ENCODE data around the gene ELP4. TPM values are rescaled to one million over a fixed set of nuclear protein-coding genes. Genes with fewer than 3 reads are reported as not detected.

ELP4 gene
- total and polyA plus RNA-seq, 2 experiments from 2014 or later, result 16.2 to 20.1 TPM

DNA sequence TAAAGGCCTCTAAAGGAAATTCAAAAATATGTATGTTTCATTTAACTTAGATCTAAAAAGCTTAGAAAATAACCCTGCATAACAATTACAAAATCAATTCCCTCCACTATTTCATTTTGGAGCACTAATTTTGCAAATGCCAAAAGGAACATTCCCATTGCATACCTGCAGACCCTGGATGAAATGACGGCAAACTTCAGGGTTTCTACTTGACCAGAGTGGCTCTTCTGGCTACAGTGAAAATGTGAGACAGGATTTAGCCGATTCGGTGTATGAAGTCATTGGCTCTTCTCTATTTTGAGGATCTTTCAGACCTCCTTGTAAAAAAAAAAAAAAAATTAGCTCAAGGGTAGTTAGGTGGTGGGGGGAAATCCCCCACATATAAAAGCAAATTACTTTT, 257.5 kb downstream of the ELP4 start:
- Histone ChIP-seq H3K9me2 (ENCODE audit: insufficient read depth) (no peaks in the 10 kb centered on the region), H4K20me1 (ENCODE audit: insufficient read depth) (no peaks in the 10 kb centered on the region), H3K27ac (no peak overlapping the region), H2AFZ (no peak overlapping the region), H3K4me1 (ENCODE audit: insufficient read depth) (no peaks in the 10 kb centered on the region), H3K36me3 (ENCODE audit: low read depth) (no peaks in the 10 kb centered on the region), H3K9me3 (ENCODE audit: low read depth) (no peaks in the 10 kb centered on the region), H3K9ac (no peak overlapping the region), H3K79me2 (ENCODE audit: insufficient read depth) (no peaks in the 10 kb centered on the region), H3K4me3 (no peak overlapping the region), H3K4me2 (ENCODE audit: unreplicated experiment) (no peak overlapping the region), H3F3A (ENCODE audit: insufficient read depth) (no peaks in the 10 kb centered on the region), H3K27me3 (replicated peaks; ENCODE audit: insufficient read depth) (no peaks in the 10 kb centered on the region)
- in situ Hi-C loops (cut with MboI), result no loop called here
- 95 to 97% methylated on average over 3 of the region's 3 CpGs for WGBS, 2 experiments (ENCODE audit: low coverage in 1 of 2, low lambda C conversion rate in 2 of 2, missing lambda C conversion rate in 2 of 2)
- TF ChIP-seq EZH2 (IDR thresholded peaks at IDR 0.05; ENCODE audit: insufficient read depth, poor library complexity, severe bottlenecking), result no peak
- TF ChIP-seq EZH2phosphoT487 (IDR thresholded peaks at IDR 0.05; ENCODE audit: insufficient read depth, low read depth), result no peak
- no peak for DNase-seq

DNA sequence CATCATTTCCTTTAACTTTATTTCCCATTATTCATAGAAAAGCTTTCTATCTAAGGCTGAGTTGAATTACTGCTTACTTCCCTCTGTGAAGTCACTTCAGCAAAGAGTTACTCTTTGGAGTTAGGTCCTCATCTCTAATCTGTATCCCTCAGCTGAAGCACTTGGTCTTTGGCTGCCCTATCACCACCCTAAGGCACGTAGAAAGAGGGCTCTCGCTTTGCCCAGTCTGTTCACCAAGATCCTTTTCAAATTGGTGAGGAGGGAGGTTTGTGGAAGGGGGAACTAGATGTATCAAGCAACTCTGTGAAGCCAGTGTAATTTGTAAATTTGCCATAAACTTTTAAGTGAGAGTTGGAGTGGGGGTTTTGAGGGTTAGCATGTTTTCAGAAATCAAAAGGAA, 258.1 kb downstream of the ELP4 start:
- H3K9me3 ChIP-seq (ENCODE audit: low read depth), result no peaks in the 10 kb centered on the region
- H3F3A ChIP-seq (ENCODE audit: insufficient read depth), result no peaks in the 10 kb centered on the region
- no peaks in the 10 kb centered on the region for H3K79me2 ChIP-seq (ENCODE audit: insufficient read depth)
- in situ Hi-C loops (cut with MboI), result no loop called here
- TF ChIP-seq EZH2phosphoT487 (IDR thresholded peaks at IDR 0.05; ENCODE audit: insufficient read depth, low read depth) (no peak), EZH2 (IDR thresholded peaks at IDR 0.05; ENCODE audit: insufficient read depth, poor library complexity, severe bottlenecking) (no peak)
- no peak overlapping the region for H3K4me3 ChIP-seq
- no peak for DNase-seq
- no peak overlapping the region for H3K4me2 ChIP-seq (ENCODE audit: unreplicated experiment)
- no peak overlapping the region for H3K9ac ChIP-seq
- no peaks in the 10 kb centered on the region for H3K27me3 ChIP-seq (replicated peaks; ENCODE audit: insufficient read depth)
- no peaks in the 10 kb centered on the region for H3K36me3 ChIP-seq (ENCODE audit: low read depth)
- no peak overlapping the region for H2AFZ ChIP-seq
- 96 to 100% methylated on average over 2 of the region's 2 CpGs for WGBS, 2 experiments (ENCODE audit: low coverage in 1 of 2, low lambda C conversion rate in 2 of 2, missing lambda C conversion rate in 2 of 2)
- H3K9me2 ChIP-seq (ENCODE audit: insufficient read depth), result no peaks in the 10 kb centered on the region
- H4K20me1 ChIP-seq (ENCODE audit: insufficient read depth), result no peaks in the 10 kb centered on the region
- H3K27ac ChIP-seq, result no peak overlapping the region
- H3K4me1 ChIP-seq (ENCODE audit: insufficient read depth), result no peaks in the 10 kb centered on the region

DNA sequence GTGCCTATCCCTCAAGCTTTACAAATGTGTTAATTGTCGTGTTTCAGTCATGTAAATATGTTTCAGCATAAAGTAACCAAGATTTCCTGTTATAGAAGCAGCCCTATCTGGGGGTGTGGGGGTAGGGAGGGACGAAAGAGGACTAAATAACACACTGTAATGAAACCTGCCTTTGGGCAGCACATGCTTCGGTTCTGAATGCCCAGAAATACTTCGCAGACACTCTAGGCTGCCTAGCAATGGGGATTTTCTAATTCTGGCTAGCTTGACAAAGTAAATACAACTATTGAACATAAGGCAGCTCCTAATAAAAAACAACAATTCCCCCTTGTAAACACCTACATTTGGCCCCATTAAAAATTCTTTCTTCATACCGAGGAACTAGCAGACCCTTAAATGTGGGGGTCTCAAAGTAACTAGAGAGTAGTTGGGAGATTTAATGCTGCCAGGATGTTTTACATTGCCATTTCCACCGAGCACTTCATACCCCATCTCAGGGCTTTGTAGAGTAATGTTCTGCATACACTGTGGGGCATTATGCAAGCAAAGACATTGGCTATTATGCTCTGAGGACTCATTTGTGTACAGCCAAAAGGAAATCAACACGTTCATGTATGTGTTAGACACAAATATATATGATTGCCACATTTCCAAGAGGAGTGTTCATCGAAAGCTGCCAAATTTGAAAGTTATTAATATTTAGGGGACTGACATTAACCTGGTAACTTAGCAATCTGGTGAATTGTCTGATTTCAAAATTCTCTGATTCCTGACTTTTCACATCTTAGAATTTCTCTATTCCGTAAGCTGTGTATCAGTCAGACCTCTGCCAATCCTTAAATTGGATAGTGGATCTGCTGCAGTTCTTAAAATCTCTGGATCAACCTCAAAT, 259.4 kb downstream of the ELP4 start:
- Histone ChIP-seq H3K4me1 (ENCODE audit: insufficient read depth) (no peaks in the 10 kb centered on the region), H3F3A (ENCODE audit: insufficient read depth) (no peaks in the 10 kb centered on the region), H3K9ac (no peak overlapping the region), H3K79me2 (ENCODE audit: insufficient read depth) (no peaks in the 10 kb centered on the region), H2AFZ (no peak overlapping the region), H4K20me1 (ENCODE audit: insufficient read depth) (no peaks in the 10 kb centered on the region), H3K36me3 (ENCODE audit: low read depth) (no peaks in the 10 kb centered on the region), H3K4me3 (no peak overlapping the region), H3K27ac (no peak overlapping the region), H3K9me2 (ENCODE audit: insufficient read depth) (no peaks in the 10 kb centered on the region), H3K9me3 (ENCODE audit: low read depth) (no peaks in the 10 kb centered on the region), H3K27me3 (replicated peaks; ENCODE audit: insufficient read depth) (no peaks in the 10 kb centered on the region), H3K4me2 (ENCODE audit: unreplicated experiment) (no peak overlapping the region)
- DNase-seq, result no peak
- no peak for TF ChIP-seq EZH2 (IDR thresholded peaks at IDR 0.05; ENCODE audit: insufficient read depth, poor library complexity, severe bottlenecking)
- in situ Hi-C loops (cut with MboI), result no loop called here
- 92 to 94% methylated on average over 9 of the region's 9 CpGs for WGBS, 2 experiments (ENCODE audit: low coverage in 1 of 2, low lambda C conversion rate in 2 of 2, missing lambda C conversion rate in 2 of 2)

DNA sequence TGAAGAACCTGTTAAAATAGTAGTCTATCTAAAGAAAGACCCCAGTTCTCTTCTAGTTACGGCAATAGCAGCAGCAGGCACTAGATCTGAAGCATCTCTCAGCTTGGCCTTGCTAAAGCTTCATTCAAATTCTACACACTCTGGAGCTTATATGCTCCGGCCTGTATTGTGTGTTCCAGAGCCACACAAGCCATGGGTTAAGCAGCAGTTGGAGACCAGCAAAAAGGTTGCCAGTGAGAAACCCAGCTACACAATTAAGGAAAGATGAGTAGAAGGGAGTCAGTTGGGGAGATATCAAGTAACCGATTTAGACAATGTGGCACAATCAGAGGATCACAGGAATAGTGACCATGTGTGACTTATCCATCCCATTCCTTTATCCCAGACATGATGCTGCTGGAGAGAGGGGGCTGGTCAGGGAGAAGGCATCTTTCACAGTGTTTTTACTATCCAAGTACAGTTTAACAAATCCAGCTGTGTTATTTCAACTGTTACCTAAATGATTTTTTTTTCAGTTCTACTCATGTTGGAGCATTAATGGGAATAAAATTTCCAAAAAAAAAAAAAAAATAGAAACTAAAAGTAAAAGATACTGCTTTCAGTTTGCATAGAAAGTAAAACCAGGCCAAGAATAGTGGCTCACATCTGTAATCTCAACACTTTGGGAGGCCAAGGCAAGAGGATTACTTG, 260.6 kb downstream of the ELP4 start:
- H3F3A ChIP-seq (ENCODE audit: insufficient read depth), result no peaks in the 10 kb centered on the region
- H3K4me1 ChIP-seq (ENCODE audit: insufficient read depth), result no peaks in the 10 kb centered on the region
- no peaks in the 10 kb centered on the region for H3K9me3 ChIP-seq (ENCODE audit: low read depth)
- no peaks in the 10 kb centered on the region for H3K36me3 ChIP-seq (ENCODE audit: low read depth)
- no peak for DNase-seq
- H3K27me3 ChIP-seq (replicated peaks; ENCODE audit: insufficient read depth), result no peaks in the 10 kb centered on the region
- H3K9me2 ChIP-seq (ENCODE audit: insufficient read depth), result no peaks in the 10 kb centered on the region
- H4K20me1 ChIP-seq (ENCODE audit: insufficient read depth), result no peaks in the 10 kb centered on the region
- no peak overlapping the region for H2AFZ ChIP-seq
- no peaks in the 10 kb centered on the region for H3K79me2 ChIP-seq (ENCODE audit: insufficient read depth)
- H3K9ac ChIP-seq, result no peak overlapping the region
- in situ Hi-C loops (cut with MboI), result no loop called here
- H3K27ac ChIP-seq, result no peak overlapping the region
- no peak for TF ChIP-seq EZH2phosphoT487 (IDR thresholded peaks at IDR 0.05; ENCODE audit: insufficient read depth, low read depth)
- TF ChIP-seq EZH2 (IDR thresholded peaks at IDR 0.05; ENCODE audit: insufficient read depth, poor library complexity, severe bottlenecking), result no peak
- no peak overlapping the region for H3K4me3 ChIP-seq
- WGBS, 2 experiments (ENCODE audit: low coverage in 1 of 2, low lambda C conversion rate in 2 of 2, missing lambda C conversion rate in 2 of 2), result 94 to 95% methylated on average over 3 of the region's 3 CpGs
- H3K4me2 ChIP-seq (ENCODE audit: unreplicated experiment), result no peak overlapping the region

Data from GM23248 (cell line).